Measurements from ENCODE around the gene ABCC6. TPM values are rescaled to one million over a fixed set of nuclear protein-coding genes. Genes with fewer than 3 reads are reported as not detected.

Gene ABCC6
- total and polyA plus RNA-seq, 2 of the 13 experiments (the other 11 are each of a cell fraction or from before 2014, with no cell fraction given): 82.4 to 105 TPM

GRCh38 chr16:16147316-16147999 lies 75.8 kb downstream of the ABCC6 start (continued):
- no peak for TF ChIP-seq ZBTB34 (CRISPR knock-in tag; IDR thresholded peaks at IDR 0.05)
- TF ChIP-seq SP140L (CRISPR knock-in tag; IDR thresholded peaks at IDR 0.05; ENCODE audit: borderline replicate concordance): no peak
- TF ChIP-seq RBM22 (optimal IDR thresholded peaks at IDR 0.05; ENCODE audit: low read length): peak; percentile 99
- TF ChIP-seq, protein P1, sequence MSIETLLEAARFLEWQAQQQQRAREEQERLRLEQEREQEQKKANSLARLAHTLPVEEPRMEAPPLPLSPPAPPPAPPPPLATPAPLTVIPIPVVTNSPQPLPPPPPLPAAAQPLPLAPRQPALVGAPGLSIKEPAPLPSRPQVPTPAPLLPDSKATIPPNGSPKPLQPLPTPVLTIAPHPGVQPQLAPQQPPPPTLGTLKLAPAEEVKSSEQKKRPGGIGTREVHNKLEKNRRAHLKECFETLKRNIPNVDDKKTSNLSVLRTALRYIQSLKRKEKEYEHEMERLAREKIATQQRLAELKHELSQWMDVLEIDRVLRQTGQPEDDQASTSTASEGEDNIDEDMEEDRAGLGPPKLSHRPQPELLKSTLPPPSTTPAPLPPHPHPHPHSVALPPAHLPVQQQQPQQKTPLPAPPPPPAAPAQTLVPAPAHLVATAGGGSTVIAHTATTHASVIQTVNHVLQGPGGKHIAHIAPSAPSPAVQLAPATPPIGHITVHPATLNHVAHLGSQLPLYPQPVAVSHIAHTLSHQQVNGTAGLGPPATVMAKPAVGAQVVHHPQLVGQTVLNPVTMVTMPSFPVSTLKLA (IDR thresholded peaks at IDR 0.05): peak; percentile 20; the same call in 1 of the 2 replicates
- TF ChIP-seq ZNF724P (CRISPR knock-in tag; IDR thresholded peaks at IDR 0.05; ENCODE audit: borderline replicate concordance): 0 out of 2 replicates have a peak, but pooled peaks have one; percentile 54
- 0 out of 2 replicates have a peak, but pooled peaks have one; percentile 35 for TF ChIP-seq ZBTB20 (CRISPR knock-in tag; IDR thresholded peaks at IDR 0.05; ENCODE audit: borderline replicate concordance, low read depth)
- TF ChIP-seq FOXP1 (IDR thresholded peaks at IDR 0.05): no peak
- no peak for TF ChIP-seq FOXP1 (CRISPR knock-in tag; IDR thresholded peaks at IDR 0.05)
- peak; percentile 65; the same call in 1 of the 2 replicates for TF ChIP-seq FOXC1 (CRISPR knock-in tag; IDR thresholded peaks at IDR 0.05; ENCODE audit: borderline replicate concordance)
- TF ChIP-seq ZMAT3 (CRISPR knock-in tag; conservative IDR thresholded peaks at IDR 0.05): no peak
- TF ChIP-seq ATF7 (IDR thresholded peaks at IDR 0.05): no peak
- TF ChIP-seq ATF7 (CRISPR knock-in tag; IDR thresholded peaks at IDR 0.05): 0 out of 2 replicates have a peak, but pooled peaks have one; percentile 19
- TF ChIP-seq, protein P2, sequence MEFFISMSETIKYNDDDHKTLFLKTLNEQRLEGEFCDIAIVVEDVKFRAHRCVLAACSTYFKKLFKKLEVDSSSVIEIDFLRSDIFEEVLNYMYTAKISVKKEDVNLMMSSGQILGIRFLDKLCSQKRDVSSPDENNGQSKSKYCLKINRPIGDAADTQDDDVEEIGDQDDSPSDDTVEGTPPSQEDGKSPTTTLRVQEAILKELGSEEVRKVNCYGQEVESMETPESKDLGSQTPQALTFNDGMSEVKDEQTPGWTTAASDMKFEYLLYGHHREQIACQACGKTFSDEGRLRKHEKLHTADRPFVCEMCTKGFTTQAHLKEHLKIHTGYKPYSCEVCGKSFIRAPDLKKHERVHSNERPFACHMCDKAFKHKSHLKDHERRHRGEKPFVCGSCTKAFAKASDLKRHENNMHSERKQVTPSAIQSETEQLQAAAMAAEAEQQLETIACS (CRISPR knock-in tag; IDR thresholded peaks at IDR 0.05): no peak
- TF ChIP-seq ZNF136 (CRISPR knock-in tag; IDR thresholded peaks at IDR 0.05; ENCODE audit: low read depth): no peak
- TF ChIP-seq CBX2 (IDR thresholded peaks at IDR 0.05; ENCODE audit: low read depth, low read length): no peak
- TF ChIP-seq CBX2 (CRISPR knock-in tag; IDR thresholded peaks at IDR 0.05; ENCODE audit: low read depth): 0 out of 2 replicates have a peak, but pooled peaks have one; percentile 41
- no peak for TF ChIP-seq ZNF180 (CRISPR knock-in tag; IDR thresholded peaks at IDR 0.05; ENCODE audit: borderline replicate concordance, low read depth)
- 0 out of 2 replicates have a peak, but pooled peaks have one; percentile 44 for TF ChIP-seq ZNF224 (CRISPR knock-in tag; IDR thresholded peaks at IDR 0.05)
- TF ChIP-seq ZBTB39 (CRISPR knock-in tag; IDR thresholded peaks at IDR 0.05): 0 out of 2 replicates have a peak, but pooled peaks have one; percentile 47
- TF ChIP-seq, protein P3, sequence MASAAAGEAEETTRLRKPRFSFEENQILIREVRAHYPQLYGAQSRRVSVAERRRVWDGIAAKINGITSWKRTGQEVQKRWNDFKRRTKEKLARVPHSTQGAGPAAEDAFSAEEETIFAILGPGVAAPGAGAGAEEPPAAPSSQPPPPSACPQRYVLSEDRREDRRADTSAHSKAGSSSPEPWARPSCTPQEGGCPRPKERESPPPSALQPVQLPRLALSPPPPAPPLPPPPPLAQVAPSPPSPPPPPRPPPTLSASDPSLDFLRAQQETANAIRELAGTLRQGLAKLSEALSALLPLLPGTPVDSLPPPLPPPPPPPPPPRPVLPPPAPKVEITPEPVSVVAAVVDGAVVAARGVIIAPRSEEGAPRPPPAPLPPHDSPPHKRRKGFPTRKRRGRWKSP (CRISPR knock-in tag; IDR thresholded peaks at IDR 0.05): peak; percentile 50; the same call in 1 of the 2 replicates
- TF ChIP-seq ZNF296 (CRISPR knock-in tag; conservative IDR thresholded peaks at IDR 0.05): 0 out of 2 replicates have a peak, but pooled peaks have one; percentile 4
- TF ChIP-seq ZNF326 (CRISPR knock-in tag; IDR thresholded peaks at IDR 0.05; ENCODE audit: borderline replicate concordance): no peak
- no peak for TF ChIP-seq SP2 (CRISPR knock-in tag; IDR thresholded peaks at IDR 0.05)
- 0 out of 2 replicates have a peak, but pooled peaks have one; percentile 3 for TF ChIP-seq ERF (CRISPR knock-in tag; IDR thresholded peaks at IDR 0.05)

Data from HepG2 (cell line).